Fibroblast of mammary gland (primary cell): ENCODE data around the gene TCHP.

Source experiments
- DNase-seq: peaks from one replicate; pipeline ENCODE4 v3.0.0-alpha.2; 2010; ENCODE audit warnings: low read depth
- H3K4me3 ChIP-seq: 2 replicates; pipeline ENCODE4 v1.5.1; 2011; ENCODE audit warnings: low read depth, mild to moderate bottlenecking, low read length, moderate library complexity; ENCODE audit not compliant: control insufficient read depth
- CTCF ChIP-seq: conservative IDR thresholded peaks from 2 replicates; pipeline ENCODE4 v1.5.1; 2011; ENCODE audit warnings: low read depth, low read length, inconsistent platforms; ENCODE audit not compliant: control insufficient read depth, insufficient read depth

TCHP gene

DNA sequence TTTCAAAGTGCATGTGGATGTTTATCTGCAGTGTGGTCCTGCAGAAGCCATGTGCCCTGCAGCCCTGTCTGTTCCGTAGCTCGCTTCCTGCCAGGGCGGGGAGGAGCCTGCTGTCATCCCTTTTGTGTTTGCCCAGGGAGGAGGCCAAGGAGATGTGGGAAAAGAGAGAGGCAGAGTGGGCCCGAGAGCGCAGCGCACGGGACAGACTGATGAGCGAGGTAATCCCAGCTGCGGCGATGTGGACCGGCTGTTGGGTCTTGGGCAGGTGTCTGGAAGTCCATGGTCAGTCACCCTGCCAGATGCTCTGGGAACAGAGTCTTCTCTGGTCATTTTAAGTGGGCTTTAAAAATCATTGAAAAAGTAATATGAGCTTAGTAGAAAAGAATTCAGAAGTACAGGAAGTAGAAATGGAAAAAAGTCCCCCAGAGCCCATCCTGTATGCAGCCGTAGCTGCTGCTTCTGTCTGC lies 12.8 kb downstream of the TCHP start:
- no peak for TF ChIP-seq CTCF
- no peak overlapping the region for H3K4me3 ChIP-seq
- no peak for DNase-seq

GRCh38 chr12:109914461-109914860 lies 14.4 kb downstream of the TCHP start:
- no peak for TF ChIP-seq CTCF
- H3K4me3 ChIP-seq: no peak overlapping the region
- no peak for DNase-seq

GRCh38 chr12:109915171-109916040 lies 15.3 kb downstream of the TCHP start:
- H3K4me3 ChIP-seq: no peak overlapping the region
- TF ChIP-seq CTCF: no peak
- DNase-seq: no peak

DNA sequence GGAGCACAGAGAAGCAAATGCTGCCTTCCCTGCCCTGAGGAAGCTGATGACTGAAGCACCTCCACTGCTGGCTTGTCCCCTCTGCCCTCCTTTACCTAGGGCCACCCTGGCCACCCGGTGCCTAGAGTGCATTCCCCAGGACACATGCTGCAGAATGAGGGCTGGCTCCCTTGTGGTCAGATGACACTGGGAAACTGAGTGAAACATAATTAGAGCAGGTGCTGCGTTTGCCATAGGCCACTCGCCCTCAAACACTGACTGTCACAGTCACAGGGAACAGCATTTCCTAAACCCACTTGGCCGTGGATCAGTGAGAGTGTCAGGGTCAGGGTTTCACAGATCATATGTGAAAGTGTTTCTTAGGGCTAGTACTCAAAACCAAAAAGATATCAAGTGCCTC lies 16.0 kb downstream of the TCHP start:
- no peak for TF ChIP-seq CTCF
- H3K4me3 ChIP-seq: no peak overlapping the region
- DNase-seq: no peak

DNA sequence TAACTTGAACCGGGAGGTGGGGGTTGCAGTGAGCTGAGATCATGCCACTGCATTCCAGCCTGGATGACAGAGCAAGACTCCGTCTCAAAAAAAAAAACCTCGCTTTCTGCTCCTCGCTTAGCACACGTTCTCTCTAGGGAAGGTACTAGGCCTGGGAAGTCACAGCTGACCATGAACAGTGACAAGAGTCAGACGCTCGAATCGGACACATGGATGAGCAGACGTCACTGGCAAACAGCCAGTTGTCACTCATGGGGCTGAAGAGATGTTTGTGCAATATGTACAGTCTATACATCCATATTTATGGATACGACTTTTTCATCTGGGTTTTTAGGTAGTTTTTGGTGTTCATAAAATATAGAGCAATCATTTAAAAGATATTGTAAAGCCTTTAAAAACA lies 19.4 kb downstream of the TCHP start:
- H3K4me3 ChIP-seq: no peak overlapping the region
- no peak for TF ChIP-seq CTCF
- no peak for DNase-seq

DNA sequence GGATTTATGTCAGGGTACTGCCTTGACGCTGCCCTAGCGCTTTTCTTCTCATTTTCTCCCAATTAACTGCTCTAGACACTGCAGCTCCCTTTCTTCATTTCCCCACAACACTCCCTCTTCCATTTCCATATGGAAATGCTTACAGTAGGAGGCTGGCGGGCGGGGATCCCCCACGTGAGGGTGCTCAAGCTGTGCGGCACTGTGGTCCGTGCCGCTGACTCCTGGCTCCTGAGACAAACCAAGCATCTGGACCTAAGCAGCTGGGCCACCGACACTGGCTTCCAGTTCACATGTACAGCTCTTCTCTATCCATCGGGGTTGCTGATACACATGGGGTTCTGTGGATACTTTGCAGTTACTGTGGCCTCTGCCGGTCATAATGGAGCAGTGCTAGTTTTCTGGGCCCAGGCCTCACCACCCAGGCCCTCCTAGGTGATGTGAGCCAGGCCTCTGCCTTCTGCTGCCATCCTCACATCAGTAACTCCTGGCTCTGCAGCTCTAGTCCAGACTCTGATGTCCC lies 20.2 kb downstream of the TCHP start:
- H3K4me3 ChIP-seq: no peak overlapping the region
- no peak for TF ChIP-seq CTCF
- no peak for DNase-seq
